Keratinocyte (primary cell): ENCODE results near the gene CXCR2. TPM values are rescaled to one million over a fixed set of nuclear protein-coding genes. Genes with fewer than 3 reads are reported as not detected.

ENCODE experiments used
- DNase-seq: peaks from one replicate; pipeline ENCODE4 v3.0.0-alpha.2; 2011; ENCODE audit warnings: low read depth, missing footprints, low spot score
- FAIRE-seq: peaks from 2 replicates; lab custom pipeline; 2011; peaks lifted over from hg19 to GRCh38; lab: Jason Lieb, UNC
- H2AFZ ChIP-seq: 2 replicates; pipeline ENCODE4 v1.6.0; 2012; ENCODE audit warnings: low read length, control low read depth, inconsistent platforms; ENCODE audit not compliant: control insufficient read depth
- H3K27ac ChIP-seq: 2 replicates; pipeline ENCODE4 v1.5.1; 2011; ENCODE audit warnings: low read length; ENCODE audit not compliant: control insufficient read depth, insufficient read depth
- H3K27me3 ChIP-seq: 3 replicates; pipeline ENCODE4 v1.6.0; 2011; ENCODE audit warnings: low read length; ENCODE audit not compliant: control insufficient read depth, insufficient read depth; ENCODE audit errors: extremely low read depth
- H3K36me3 ChIP-seq, 2 experiments: 2 replicates in 1 of 2; 3 replicates in 1 of 2; pipeline ENCODE4 v1.5.1; 2011; ENCODE audit warnings: low read length in 2 of 2, mild to moderate bottlenecking in 1 of 2; ENCODE audit not compliant: control insufficient read depth in 2 of 2, insufficient read depth in 2 of 2; ENCODE audit errors: extremely low read depth in 1 of 2
- H3K4me1 ChIP-seq: 3 replicates; pipeline ENCODE4 v1.5.1; 2011; ENCODE audit warnings: low read length; ENCODE audit not compliant: control insufficient read depth, insufficient read depth; ENCODE audit errors: extremely low read depth
- H3K4me2 ChIP-seq: 3 replicates; pipeline ENCODE4 v1.6.0; 2011; ENCODE audit warnings: low read depth, low read length; ENCODE audit not compliant: control insufficient read depth, insufficient read depth; ENCODE audit errors: extremely low read depth
- H3K4me3 ChIP-seq, 3 experiments: fragments of 200-600 bp in 1 of 3; sonication (generic) in 1 of 3; 2 replicates in 2 of 3; 3 replicates in 1 of 3; pipeline ENCODE4 v1.5.1; 2011 to 2016; ENCODE audit warnings: low read length in 3 of 3, mild to moderate bottlenecking in 3 of 3, control low read depth in 2 of 3, inconsistent platforms in 1 of 3, low read depth in 1 of 3, mixed read lengths in 1 of 3, mixed run types in 1 of 3, moderate library complexity in 1 of 3; ENCODE audit not compliant: control insufficient read depth in 2 of 3, insufficient read depth in 2 of 3; ENCODE audit errors: extremely low read depth in 1 of 3
- H3K79me2 ChIP-seq: 2 replicates; pipeline ENCODE4 v1.6.0; 2012; ENCODE audit warnings: low read length; ENCODE audit not compliant: control insufficient read depth, insufficient read depth
- H3K9ac ChIP-seq: 3 replicates; pipeline ENCODE4 v1.6.0; 2011; ENCODE audit warnings: low read length; ENCODE audit not compliant: control insufficient read depth, insufficient read depth; ENCODE audit errors: extremely low read depth
- H3K9me1 ChIP-seq: 3 replicates; pipeline ENCODE4 v1.6.0; 2011; ENCODE audit warnings: low read length; ENCODE audit not compliant: control insufficient read depth, insufficient read depth; ENCODE audit errors: extremely low read depth
- H3K9me3 ChIP-seq: 2 replicates; pipeline ENCODE4 v1.5.1; 2012; ENCODE audit warnings: low read depth, low read length; ENCODE audit not compliant: control insufficient read depth
- H4K20me1 ChIP-seq: 3 replicates; pipeline ENCODE4 v1.6.0; 2011; ENCODE audit warnings: low read length; ENCODE audit not compliant: control insufficient read depth, insufficient read depth; ENCODE audit errors: extremely low read depth
- EZH2 ChIP-seq: IDR thresholded peaks from one replicate; pipeline ENCODE4 v1.6.1; 2012; ENCODE audit warnings: inconsistent platforms, mild to moderate bottlenecking, low read length, moderate library complexity
- dilution Hi-C: fragments of 300-500 bp; cut with MboI; formaldehyde crosslinking; loops from one replicate; pipeline ENCODE4 v1.7.0; 2020; ENCODE audit warnings: low sequenced_read_pairs; ENCODE audit not compliant: extremely low pct_ligation_motif_present
- polyA plus RNA-seq, 5 experiments: library from polyadenylated mRNA; depleted of rRNA in 3 of 5; stranded (reverse) in 3 of 5; stranded (forward) in 1 of 5; unstranded in 1 of 5; fragments of >200 nt; gene quantifications; 1 replicate in 1 of 5; 2 replicates in 3 of 5; 3 replicates in 1 of 5; pipeline versions ENCODE4 v1.2.1 to v1.2.3, GENCODE V29; 2011 to 2012; ENCODE audit warnings: missing spikeins in 2 of 5, low read depth in 1 of 5, low replicate concordance in 1 of 5
- TF ChIP-seq, protein P1 (sequence below), 3 experiments: IDR thresholded peaks in 1 of 3; conservative IDR thresholded peaks in 1 of 3; optimal IDR thresholded peaks in 1 of 3; 2 replicates in 2 of 3; 3 replicates in 1 of 3; pipeline versions ENCODE3 to v1.5.1; 2011; ENCODE audit warnings: low read length in 3 of 3, mild to moderate bottlenecking in 3 of 3, moderate library complexity in 2 of 3, control low read depth in 1 of 3, inconsistent platforms in 1 of 3; ENCODE audit not compliant: insufficient read depth in 2 of 3; ENCODE audit errors: extremely low read depth in 1 of 3

The CXCR2 gene
- polyA plus RNA-seq, 1 donor (not counting 4 experiments of a cell fraction or from before 2014, with no cell fraction given) = 1.4 TPM

DNA sequence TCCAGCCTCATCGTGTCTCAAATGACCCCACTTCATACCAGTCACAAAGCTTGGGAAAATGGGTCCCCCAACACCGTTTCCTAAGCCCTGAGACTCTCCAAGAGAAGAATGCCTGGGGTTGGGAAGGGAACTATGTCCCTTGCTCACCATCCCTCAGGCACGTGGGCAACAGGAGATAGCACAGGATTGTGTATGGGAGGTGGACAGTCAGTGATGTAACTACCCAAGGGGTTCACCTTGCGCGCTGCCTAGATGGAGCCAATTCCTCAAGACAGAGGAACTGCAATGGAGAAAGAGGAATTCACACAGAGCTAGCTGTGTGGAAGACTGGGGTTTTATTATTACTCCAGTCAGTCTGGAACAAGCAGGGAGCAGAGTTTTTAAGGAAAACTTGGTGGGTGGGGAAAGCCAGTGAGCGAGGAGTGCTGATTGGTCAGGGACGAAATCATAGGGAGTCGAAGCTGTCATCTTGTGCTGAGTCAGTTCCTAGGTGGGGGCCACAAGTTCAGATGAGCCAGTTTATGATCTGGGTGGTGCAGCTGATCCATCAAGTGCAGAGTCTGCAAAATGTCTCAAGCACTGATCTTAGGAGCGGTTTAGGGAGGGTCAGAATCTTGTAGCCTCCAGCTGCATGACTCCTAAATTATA lies 54.8 kb downstream of the CXCR2 start:
- no peaks in the 10 kb centered on the region for H3K79me2 ChIP-seq
- H3K36me3 ChIP-seq = no peaks in the 10 kb centered on the region
- no peaks in the 10 kb centered on the region for H3K9me3 ChIP-seq
- H3K9me1 ChIP-seq = no peaks in the 10 kb centered on the region
- TF ChIP-seq, protein P1, sequence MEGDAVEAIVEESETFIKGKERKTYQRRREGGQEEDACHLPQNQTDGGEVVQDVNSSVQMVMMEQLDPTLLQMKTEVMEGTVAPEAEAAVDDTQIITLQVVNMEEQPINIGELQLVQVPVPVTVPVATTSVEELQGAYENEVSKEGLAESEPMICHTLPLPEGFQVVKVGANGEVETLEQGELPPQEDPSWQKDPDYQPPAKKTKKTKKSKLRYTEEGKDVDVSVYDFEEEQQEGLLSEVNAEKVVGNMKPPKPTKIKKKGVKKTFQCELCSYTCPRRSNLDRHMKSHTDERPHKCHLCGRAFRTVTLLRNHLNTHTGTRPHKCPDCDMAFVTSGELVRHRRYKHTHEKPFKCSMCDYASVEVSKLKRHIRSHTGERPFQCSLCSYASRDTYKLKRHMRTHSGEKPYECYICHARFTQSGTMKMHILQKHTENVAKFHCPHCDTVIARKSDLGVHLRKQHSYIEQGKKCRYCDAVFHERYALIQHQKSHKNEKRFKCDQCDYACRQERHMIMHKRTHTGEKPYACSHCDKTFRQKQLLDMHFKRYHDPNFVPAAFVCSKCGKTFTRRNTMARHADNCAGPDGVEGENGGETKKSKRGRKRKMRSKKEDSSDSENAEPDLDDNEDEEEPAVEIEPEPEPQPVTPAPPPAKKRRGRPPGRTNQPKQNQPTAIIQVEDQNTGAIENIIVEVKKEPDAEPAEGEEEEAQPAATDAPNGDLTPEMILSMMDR (optimal IDR thresholded peaks at IDR 0.05 in 1 of 3, IDR thresholded peaks at IDR 0.05 in 1 of 3, conservative IDR thresholded peaks at IDR 0.05 in 1 of 3; ENCODE audit: extremely low read depth in 1 of 3, insufficient read depth in 2 of 3, low read length in 3 of 3) = no peak
- no peak for TF ChIP-seq EZH2
- H3K4me3 ChIP-seq = no peak overlapping the region
- no peak for DNase-seq
- H3K27ac ChIP-seq = no peak overlapping the region
- no peak overlapping the region for H2AFZ ChIP-seq
- H3K9ac ChIP-seq = no peak overlapping the region
- FAIRE-seq = peak; percentile 88
- peaks cover 3% of the 10 kb centered on the region for H3K4me1 ChIP-seq
- no peaks in the 10 kb centered on the region for H3K27me3 ChIP-seq
- no peak overlapping the region for H3K4me2 ChIP-seq
- dilution Hi-C loops = no loop called here
- H4K20me1 ChIP-seq = no peaks in the 10 kb centered on the region

DNA sequence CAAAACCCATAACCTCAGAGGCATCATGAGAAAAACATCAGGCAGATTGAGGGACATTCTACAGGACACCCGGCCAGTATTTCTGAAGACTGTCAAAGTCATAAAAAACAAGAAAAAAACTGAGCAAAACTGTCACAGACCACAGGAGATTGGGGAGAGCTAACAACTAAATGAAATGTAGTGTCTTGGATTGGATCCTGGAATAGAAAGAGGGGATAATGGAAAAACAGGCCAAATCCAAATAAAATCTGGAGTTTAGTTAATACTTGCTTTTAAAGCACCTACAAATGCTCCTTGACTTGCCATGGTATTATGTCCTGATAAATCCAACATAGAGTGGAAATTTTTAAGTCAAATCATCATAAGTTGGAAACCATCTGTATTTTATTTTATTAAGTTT lies 58.5 kb downstream of the CXCR2 start:
- no peak overlapping the region for H3K9ac ChIP-seq
- no peak for FAIRE-seq
- H3K4me2 ChIP-seq = no peak overlapping the region
- DNase-seq = no peak
- H3K4me3 ChIP-seq = no peak overlapping the region
- H4K20me1 ChIP-seq = no peaks in the 10 kb centered on the region
- H3K9me1 ChIP-seq = no peaks in the 10 kb centered on the region
- H2AFZ ChIP-seq = no peak overlapping the region
- dilution Hi-C loops = no loop called here
- no peaks in the 10 kb centered on the region for H3K36me3 ChIP-seq
- no peaks in the 10 kb centered on the region for H3K79me2 ChIP-seq
- H3K9me3 ChIP-seq = no peaks in the 10 kb centered on the region
- H3K4me1 ChIP-seq = peaks cover 13% of the 10 kb centered on the region
- H3K27ac ChIP-seq = no peak overlapping the region
- no peaks in the 10 kb centered on the region for H3K27me3 ChIP-seq
- no peak for TF ChIP-seq EZH2
- TF ChIP-seq, protein P1 (optimal IDR thresholded peaks at IDR 0.05 in 1 of 3, IDR thresholded peaks at IDR 0.05 in 1 of 3, conservative IDR thresholded peaks at IDR 0.05 in 1 of 3; ENCODE audit: extremely low read depth in 1 of 3, insufficient read depth in 2 of 3, low read length in 3 of 3) = no peak
